AG10803 (cell line): ENCODE data around the gene YBEY.

Experiments
- DNase-seq: peaks from one replicate; pipeline ENCODE4 v3.0.0; 2010; ENCODE audit warnings: low read depth
- H3K4me3 ChIP-seq: 2 replicates; pipeline ENCODE4 v1.5.1; 2011; ENCODE audit warnings: mild to moderate bottlenecking, low read length, control low read depth
- TF ChIP-seq, protein P1 (sequence below): conservative IDR thresholded peaks from 2 replicates; pipeline ENCODE4 v1.5.1; 2011; ENCODE audit warnings: mild to moderate bottlenecking, low read length, control low read depth, inconsistent platforms

YBEY gene

GRCh38 chr21:46323227-46323709 lies 37.1 kb downstream of the YBEY start:
- DNase-seq, result no peak
- peak overlapping the region; percentile 72 for H3K4me3 ChIP-seq
- TF ChIP-seq, protein P1, sequence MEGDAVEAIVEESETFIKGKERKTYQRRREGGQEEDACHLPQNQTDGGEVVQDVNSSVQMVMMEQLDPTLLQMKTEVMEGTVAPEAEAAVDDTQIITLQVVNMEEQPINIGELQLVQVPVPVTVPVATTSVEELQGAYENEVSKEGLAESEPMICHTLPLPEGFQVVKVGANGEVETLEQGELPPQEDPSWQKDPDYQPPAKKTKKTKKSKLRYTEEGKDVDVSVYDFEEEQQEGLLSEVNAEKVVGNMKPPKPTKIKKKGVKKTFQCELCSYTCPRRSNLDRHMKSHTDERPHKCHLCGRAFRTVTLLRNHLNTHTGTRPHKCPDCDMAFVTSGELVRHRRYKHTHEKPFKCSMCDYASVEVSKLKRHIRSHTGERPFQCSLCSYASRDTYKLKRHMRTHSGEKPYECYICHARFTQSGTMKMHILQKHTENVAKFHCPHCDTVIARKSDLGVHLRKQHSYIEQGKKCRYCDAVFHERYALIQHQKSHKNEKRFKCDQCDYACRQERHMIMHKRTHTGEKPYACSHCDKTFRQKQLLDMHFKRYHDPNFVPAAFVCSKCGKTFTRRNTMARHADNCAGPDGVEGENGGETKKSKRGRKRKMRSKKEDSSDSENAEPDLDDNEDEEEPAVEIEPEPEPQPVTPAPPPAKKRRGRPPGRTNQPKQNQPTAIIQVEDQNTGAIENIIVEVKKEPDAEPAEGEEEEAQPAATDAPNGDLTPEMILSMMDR, result no peak

- H3K4me3 ChIP-seq, result peak within 1 kb of the TSS; percentile 95
- peak; percentile 97 for DNase-seq
- TF ChIP-seq, protein P1, result no peak
These were observed 37.7 kb downstream of the YBEY start, which contains the start of the genes C21orf58 and PCNT for GRCh38 chr21:46323710-46324389. TSS of gene C21orf58 (minus strand) at chr21:46323870. CDS start at chr21:46322738, 1,132 bp downstream. TSS of gene PCNT (plus strand) at chr21:46324156. CDS start at chr21:46324229, 73 bp downstream.

DNA sequence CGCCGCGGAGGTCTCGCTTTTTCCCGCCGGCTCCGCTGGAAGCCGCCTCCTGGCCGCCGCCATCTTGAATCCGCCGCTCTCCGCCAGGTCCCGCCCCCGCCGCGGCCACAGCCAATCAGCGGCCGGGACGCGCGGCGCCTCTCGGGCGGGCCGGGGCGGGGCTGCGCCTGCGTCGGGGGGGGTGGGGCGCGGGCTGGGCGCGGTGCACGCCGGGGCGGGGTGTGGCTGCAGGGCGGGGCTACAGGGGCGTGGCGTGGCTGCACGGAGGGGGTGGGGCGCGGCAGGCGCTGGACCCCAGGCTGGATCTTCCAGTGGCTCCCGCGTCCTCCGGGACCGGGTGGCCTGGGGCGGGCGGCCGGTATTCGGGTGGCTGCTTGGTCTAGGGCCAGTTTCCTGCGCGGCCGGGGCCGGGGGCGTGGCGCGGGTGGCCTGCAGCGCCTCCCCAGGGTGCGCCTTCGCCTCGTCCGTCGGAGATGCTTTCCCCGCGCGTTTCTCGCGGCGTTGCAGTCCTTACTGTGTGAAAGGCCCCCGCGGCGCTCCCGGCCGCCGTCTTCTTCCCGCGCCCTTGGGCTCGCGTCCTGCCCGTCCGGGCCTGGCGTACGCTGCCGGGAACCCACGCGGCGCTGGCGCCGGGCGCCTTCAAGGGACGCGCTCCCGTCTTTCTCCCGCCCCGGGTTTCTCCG lies 38.4 kb downstream of the YBEY start:
- TF ChIP-seq, protein P1, result no peak
- peak overlapping the region; percentile 95 for H3K4me3 ChIP-seq
- peak; percentile 78 for DNase-seq

- peak overlapping the region; percentile 70 for H3K4me3 ChIP-seq
- TF ChIP-seq, protein P1, result peak; percentile 42
- DNase-seq, result peak; percentile 37
These were observed 39.2 kb downstream of the YBEY start for GRCh38 chr21:46325073-46325912.

- no peak overlapping the region for H3K4me3 ChIP-seq
- TF ChIP-seq, protein P1, result no peak
- no peak for DNase-seq
These were observed 40.1 kb downstream of the YBEY start for GRCh38 chr21:46326110-46326703.

GRCh38 chr21:46327711-46328110 lies 41.6 kb downstream of the YBEY start:
- no peak overlapping the region for H3K4me3 ChIP-seq
- DNase-seq, result no peak
- TF ChIP-seq, protein P1, result no peak
